ENCODE measurements around the gene TSACC.

DNA sequence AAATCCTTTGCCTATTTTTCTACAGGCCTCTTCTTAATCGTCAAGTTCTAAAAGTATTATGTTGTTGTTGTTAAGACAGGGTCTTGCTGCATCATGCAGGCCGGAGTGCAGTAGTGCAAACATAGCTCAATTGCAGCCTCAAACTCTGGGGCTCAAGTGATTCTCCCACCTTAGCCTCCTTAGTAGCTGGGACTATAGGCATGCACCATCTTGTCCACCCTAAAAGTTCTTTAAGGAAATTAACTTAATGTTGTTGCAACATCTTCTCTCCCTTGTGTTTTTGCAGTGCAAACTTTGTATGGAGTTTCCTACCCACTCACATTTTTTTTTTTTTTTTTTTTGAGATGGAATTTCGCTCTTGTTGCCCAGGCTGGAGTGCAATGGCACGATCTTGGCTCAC lies 35.1 kb upstream of the TSACC start:
- TF ChIP-seq CTCF (IDR thresholded peaks at IDR 0.05) (no peak), EZH2 (IDR thresholded peaks at IDR 0.05; ENCODE audit: borderline replicate concordance, insufficient read depth, low read depth, low read length, poor library complexity, severe bottlenecking) (no peak)

All from B cell (primary cell).